Loucy (cell line): ENCODE results near the gene CTRL.

Experiments used
- H2AFZ ChIP-seq: fragments of 200-600 bp; sonication (generic); 2 replicates; pipeline ENCODE4 v1.6.0; 2016; ENCODE audit warnings: antibody characterized with exemption, mild to moderate bottlenecking, low read length, moderate library complexity
- H3F3A ChIP-seq: fragments of 200-600 bp; 2 replicates; pipeline ENCODE4 v1.6.0; 2016; ENCODE audit warnings: antibody characterized with exemption, low read depth, mild to moderate bottlenecking
- H3K27me3 ChIP-seq: fragments of 200-600 bp; sonication (generic); 2 replicates; pipeline ENCODE4 v1.6.1; 2014; ENCODE audit warnings: low read length, mild to moderate bottlenecking; ENCODE audit not compliant: insufficient read depth, poor library complexity, severe bottlenecking
- H3K36me3 ChIP-seq: fragments of 200-600 bp; sonication (generic); 2 replicates; pipeline ENCODE4 v1.6.1; 2016; ENCODE audit warnings: low read length; ENCODE audit not compliant: insufficient read depth
- H3K4me1 ChIP-seq: fragments of 200-600 bp; sonication (generic); 2 replicates; pipeline ENCODE4 v1.5.1; 2014; ENCODE audit warnings: low read length, mild to moderate bottlenecking; ENCODE audit not compliant: insufficient read depth, poor library complexity, severe bottlenecking
- H3K4me2 ChIP-seq: fragments of 200-600 bp; sonication (generic); 2 replicates; pipeline ENCODE4 v1.6.0; 2014; ENCODE audit warnings: antibody characterized with exemption, low read length, low read depth, mild to moderate bottlenecking; ENCODE audit not compliant: poor library complexity, severe bottlenecking
- H3K4me3 ChIP-seq: fragments of 200-600 bp; sonication (generic); 2 replicates; pipeline ENCODE4 v1.5.1; 2014; ENCODE audit warnings: low read length, mild to moderate bottlenecking, mixed read lengths; ENCODE audit not compliant: poor library complexity, severe bottlenecking
- H3K79me2 ChIP-seq: fragments of 200-600 bp; sonication (generic); 2 replicates; pipeline ENCODE4 v1.6.1; 2014; ENCODE audit warnings: low read length; ENCODE audit not compliant: insufficient read depth
- H3K9ac ChIP-seq: fragments of 200-600 bp; sonication (generic); 2 replicates; pipeline ENCODE4 v1.6.0; 2014; ENCODE audit warnings: mild to moderate bottlenecking, low read depth, low read length, moderate library complexity; ENCODE audit not compliant: poor library complexity, severe bottlenecking
- H3K9me2 ChIP-seq: fragments of 200-600 bp; sonication (generic); replicated peaks from 2 replicates; pipeline ENCODE4 v1.6.1; 2016; ENCODE audit warnings: low read depth, low read length, mixed read lengths
- H3K9me3 ChIP-seq: fragments of 200-600 bp; sonication (generic); 2 replicates; pipeline ENCODE4 v1.6.1; 2014; ENCODE audit warnings: mild to moderate bottlenecking, antibody characterized with exemption, low read length, low read depth; ENCODE audit not compliant: insufficient read depth
- H4K20me1 ChIP-seq: fragments of 200-600 bp; sonication (generic); 2 replicates; pipeline ENCODE4 v1.6.0; 2014; ENCODE audit warnings: antibody characterized with exemption, low read length, mild to moderate bottlenecking; ENCODE audit not compliant: insufficient read depth, poor library complexity, severe bottlenecking
- CTCF ChIP-seq: fragments of 200-600 bp; sonication (generic); conservative IDR thresholded peaks from 2 replicates; pipeline ENCODE4 v1.5.1; 2014; ENCODE audit warnings: mild to moderate bottlenecking, antibody characterized with exemption, low read length
- EZH2phosphoT487 ChIP-seq: fragments of 200-600 bp; IDR thresholded peaks from 2 replicates; pipeline ENCODE4 v1.6.1; 2018; ENCODE audit warnings: antibody characterized with exemption, mild to moderate bottlenecking, moderate library complexity, borderline replicate concordance

CTRL gene

GRCh38 chr16:67949645-67950044, 18.0 kb upstream of the CTRL start:
- Histone ChIP-seq H3K36me3 (no peaks in the 10 kb centered on the region), H4K20me1 (no peaks in the 10 kb centered on the region)

GRCh38 chr16:67948015-67948414, 16.4 kb upstream of the CTRL start:
- Histone ChIP-seq H3K79me2 (no peaks in the 10 kb centered on the region), H4K20me1 (no peaks in the 10 kb centered on the region), H3K4me1 (no peaks in the 10 kb centered on the region), H3K36me3 (no peaks in the 10 kb centered on the region), H3K27me3 (no peaks in the 10 kb centered on the region), H3F3A (no peaks in the 10 kb centered on the region), H3K4me2 (no peak overlapping the region), H2AFZ (no peak overlapping the region), H3K9ac (no peak overlapping the region), H3K9me3 (no peaks in the 10 kb centered on the region), H3K9me2 (no peaks in the 10 kb centered on the region), H3K4me3 (no peak overlapping the region)
- TF ChIP-seq EZH2phosphoT487 (no peak), CTCF (no peak)

More at GRCh38 chr16:67949645-67950044, 18.0 kb upstream of the CTRL start:
- no peak overlapping the region for H3K9ac ChIP-seq
- no peak overlapping the region for H3K4me3 ChIP-seq
- H3K4me1 ChIP-seq = no peaks in the 10 kb centered on the region
- H3K4me2 ChIP-seq = no peak overlapping the region
- H3K79me2 ChIP-seq = no peaks in the 10 kb centered on the region
- no peaks in the 10 kb centered on the region for H3K9me2 ChIP-seq
- H3F3A ChIP-seq = no peaks in the 10 kb centered on the region
- TF ChIP-seq CTCF (no peak), EZH2phosphoT487 (no peak)
- H2AFZ ChIP-seq = no peak overlapping the region
- no peaks in the 10 kb centered on the region for H3K9me3 ChIP-seq
- H3K27me3 ChIP-seq = no peaks in the 10 kb centered on the region

- Histone ChIP-seq H2AFZ (no peak overlapping the region), H3K27me3 (no peaks in the 10 kb centered on the region), H3K4me3 (no peak overlapping the region), H3K79me2 (no peaks in the 10 kb centered on the region), H3K9me2 (no peaks in the 10 kb centered on the region), H3K36me3 (no peaks in the 10 kb centered on the region), H4K20me1 (no peaks in the 10 kb centered on the region), H3K9ac (no peak overlapping the region), H3F3A (no peaks in the 10 kb centered on the region), H3K4me1 (no peaks in the 10 kb centered on the region), H3K9me3 (no peaks in the 10 kb centered on the region), H3K4me2 (no peak overlapping the region)
- no peak for TF ChIP-seq EZH2phosphoT487
- no peak for TF ChIP-seq CTCF
Observed at GRCh38 chr16:67946966-67947558, 15.4 kb upstream of the CTRL start.
